B cell (primary cell): ENCODE measurements around the gene PARD3. TPM values are rescaled to one million over a fixed set of nuclear protein-coding genes. Genes with fewer than 3 reads are reported as not detected.
"Not testable (repeated sequence)": the region's sequence is repeated elsewhere in the genome, so short reads cannot be mapped to it uniquely, and the experiment has no call there.

Experiments
- ATAC-seq: fragments of 200-7000 bp; cut with Tn5 transposase; one replicate; pipeline ENCODE4 v1.10.0; 2021; ENCODE audit warnings: low read depth, mild to moderate bottlenecking, moderate number of reproducible peaks, moderate library complexity
- CTCF ChIA-PET: fragments of 350-600 bp; sonication (Branson Sonifier 250); formaldehyde crosslinking; loops from one replicate; lab custom pipeline; 2021; ENCODE audit warnings: antibody characterized with exemption, inconsistent platforms; lab: Charles Lee
- POLR2A ChIA-PET: fragments of 350-600 bp; sonication (Branson Sonifier 250); formaldehyde crosslinking; loops from one replicate; lab custom pipeline; 2021; ENCODE audit warnings: antibody characterized with exemption; lab: Charles Lee
- DNase-seq: peaks from one replicate; pipeline ENCODE4 v3.0.0; 2013
- H2AFZ ChIP-seq: 2 replicates; pipeline ENCODE4 v1.6.1; 2012; ENCODE audit warnings: mild to moderate bottlenecking, low read depth, low read length; ENCODE audit not compliant: insufficient read depth, poor library complexity, severe bottlenecking
- H3K27ac ChIP-seq, 2 donors: 1 replicate in 1 of 2; 2 replicates in 1 of 2; pipeline ENCODE4 v1.5.1; 2012 to 2013; ENCODE audit warnings: low read length in 2 of 2, mild to moderate bottlenecking in 2 of 2, moderate library complexity in 1 of 2
- H3K27me3 ChIP-seq, 4 experiments: fragments of 200-600 bp in 1 of 4; sonication (generic) in 1 of 4; replicated peaks in 1 of 4; 1 replicate in 2 of 4; 2 replicates in 2 of 4; pipeline versions ENCODE4 v1.6.1 to v1.7.0; 2013 to 2016; ENCODE audit warnings: low read length in 3 of 4, mild to moderate bottlenecking in 2 of 4, mixed read lengths in 1 of 4, moderate library complexity in 1 of 4; ENCODE audit not compliant: insufficient read depth in 4 of 4, control insufficient read depth in 3 of 4; ENCODE audit errors: control extremely low read depth in 1 of 4
- H3K36me3 ChIP-seq, 2 experiments: replicated peaks in 1 of 2; 1 replicate in 1 of 2; 2 replicates in 1 of 2; pipeline versions ENCODE4 v1.6.1 to v1.7.1; 2013; ENCODE audit warnings: low read length in 1 of 2; ENCODE audit not compliant: insufficient read depth in 2 of 2, control insufficient read depth in 1 of 2; ENCODE audit errors: control extremely low read depth in 1 of 2, extremely low read depth in 1 of 2
- H3K4me1 ChIP-seq, 2 donors: fragments of 200-600 bp in 1 of 2; sonication (generic) in 1 of 2; 1 replicate in 1 of 2; 2 replicates in 1 of 2; pipeline versions ENCODE4 v1.5.1 to v1.6.1; 2013 to 2017; ENCODE audit warnings: low read length in 2 of 2; ENCODE audit not compliant: control insufficient read depth in 2 of 2, insufficient read depth in 2 of 2
- H3K4me2 ChIP-seq: replicated peaks from 2 replicates; pipeline ENCODE3; 2012; ENCODE audit warnings: mild to moderate bottlenecking, low read depth, low read length; ENCODE audit not compliant: poor library complexity, severe bottlenecking
- H3K4me3 ChIP-seq, 5 experiments: fragments of 200-600 bp in 1 of 5; sonication (generic) in 1 of 5; 1 replicate in 3 of 5; 2 replicates in 2 of 5; pipeline versions ENCODE4 v1.5.1 to v1.7.0; 2011 to 2016; ENCODE audit warnings: low read length in 4 of 5, mild to moderate bottlenecking in 4 of 5, low read depth in 2 of 5, control low read depth in 1 of 5, moderate library complexity in 1 of 5; ENCODE audit not compliant: insufficient read depth in 1 of 5; ENCODE audit errors: control extremely low read depth in 1 of 5, extremely low read depth in 1 of 5
- H3K79me2 ChIP-seq: fragments of 200-600 bp; sonication (generic); one replicate; pipeline ENCODE4 v1.6.0; 2016; ENCODE audit warnings: low read length; ENCODE audit not compliant: control insufficient read depth, insufficient read depth
- H3K9ac ChIP-seq: fragments of 200-600 bp; sonication (generic); 2 replicates; pipeline ENCODE4 v1.6.1; 2017; ENCODE audit warnings: mild to moderate bottlenecking, low read length, moderate library complexity
- H3K9me3 ChIP-seq, 3 donors: one replicate each; pipeline versions ENCODE4 v1.6.1 to v1.7.1; 2013; ENCODE audit warnings: low read length in 2 of 3; ENCODE audit not compliant: control insufficient read depth in 2 of 3, insufficient read depth in 1 of 3; ENCODE audit errors: control extremely low read depth in 1 of 3
- H4K20me1 ChIP-seq: 2 replicates; pipeline ENCODE4 v1.6.0; 2012; ENCODE audit warnings: mild to moderate bottlenecking, low read length; ENCODE audit not compliant: insufficient read depth, control insufficient read depth, poor library complexity, severe bottlenecking
- H3K27ac Mint-ChIP-seq: one replicate; pipeline ENCODE4 v1.8.0; 2021; ENCODE audit warnings: mixed read lengths
- H3K27me3 Mint-ChIP-seq: one replicate; pipeline ENCODE4 v1.8.0; 2021; ENCODE audit warnings: mixed read lengths
- H3K4me1 Mint-ChIP-seq: one replicate; pipeline ENCODE4 v1.8.0; 2021; ENCODE audit warnings: mixed read lengths
- H3K4me3 Mint-ChIP-seq: one replicate; pipeline ENCODE4 v1.8.0; 2021; ENCODE audit warnings: mixed read lengths
- H3K9me3 Mint-ChIP-seq: one replicate; pipeline ENCODE4 v1.8.0; 2022; ENCODE audit warnings: mixed read lengths; ENCODE audit not compliant: insufficient read depth
- EZH2 ChIP-seq: IDR thresholded peaks from 2 replicates; pipeline ENCODE4 v1.6.1; 2012; ENCODE audit warnings: borderline replicate concordance, low read depth, mild to moderate bottlenecking, moderate library complexity, low read length; ENCODE audit not compliant: insufficient read depth, poor library complexity, severe bottlenecking
- WGBS: methylation state at CpG from one replicate; pipeline ENCODE4 v1.1.5; 2013; ENCODE audit warnings: missing lambda C conversion rate; ENCODE audit not compliant: insufficient coverage; 5-methylcytosine and 5-hydroxymethylcytosine counted together
- intact Hi-C: fragments of 100-400 bp; cut with micrococcal nuclease; formaldehyde crosslinking; loops from one replicate; pipeline ENCODE4 v1.10.0; 2022
- polyA plus RNA-seq: library from polyadenylated mRNA; depleted of rRNA; stranded (reverse); fragments of >200 nt; gene quantifications from 2 replicates; pipeline ENCODE4 v1.2.3, GENCODE V29; 2012
- total RNA-seq, 2 donors: library from RNA; stranded (reverse); fragments of 120-200 nt in 1 of 2; gene quantifications; 1 replicate in 1 of 2; 2 replicates in 1 of 2; pipeline versions ENCODE4 v1.2.3 to v1.2.4, GENCODE V29; 2013 to 2022
- TF ChIP-seq, protein P1 (sequence below): fragments of 200-600 bp; IDR thresholded peaks from one replicate; pipeline ENCODE4 v1.8.0; 2022; ENCODE audit warnings: antibody characterized with exemption, mild to moderate bottlenecking

The PARD3 gene
- total and polyA plus RNA-seq, 2 donors (not counting 1 experiment from before 2014, with no cell fraction given), result not detected

DNA sequence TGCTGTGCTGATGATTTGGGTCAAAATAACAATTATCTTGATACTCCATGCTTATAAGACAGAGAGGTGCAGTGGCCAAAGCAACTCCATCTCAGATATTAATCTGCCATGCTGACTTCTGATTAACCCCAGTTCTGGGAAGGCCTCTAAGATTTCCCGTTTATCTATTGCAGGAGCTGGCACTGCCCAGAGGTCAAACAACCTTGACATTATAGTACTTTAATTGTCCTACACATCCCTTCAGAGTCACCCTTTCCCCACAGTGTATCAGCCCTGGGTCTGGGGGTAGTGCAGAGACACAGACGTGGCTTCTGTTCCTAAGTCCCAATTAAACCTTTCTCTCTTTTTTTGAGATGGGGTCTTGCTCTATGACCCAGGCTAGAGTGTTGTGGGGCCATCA, 63.8 kb downstream of the PARD3 start:
- no peak overlapping the region for H2AFZ ChIP-seq
- H3K9me3 ChIP-seq, result no peaks in the 10 kb centered on the region
- no peaks in the 10 kb centered on the region for H3K79me2 ChIP-seq
- ATAC-seq (no peak), DNase-seq (no peak)
- intact Hi-C loops, result no loop called here
- 90% methylated on average over 2 of the region's 2 CpGs for WGBS
- ChIA-PET POLR2A (no interaction called here), CTCF (no interaction called here)
- Mint-ChIP-seq H3K27me3 (peaks cover 6% of the 10 kb centered on the region), H3K4me3 (no peak overlapping the region), H3K4me1 (no peaks in the 10 kb centered on the region), H3K9me3 (no peaks in the 10 kb centered on the region), H3K27ac (no peak overlapping the region)
- no peaks in the 10 kb centered on the region for H3K36me3 ChIP-seq
- no peak overlapping the region for H3K9ac ChIP-seq
- no peak overlapping the region for H3K4me2 ChIP-seq
- no peaks in the 10 kb centered on the region for H3K27me3 ChIP-seq
- no peak for TF ChIP-seq EZH2
- TF ChIP-seq, protein P1, sequence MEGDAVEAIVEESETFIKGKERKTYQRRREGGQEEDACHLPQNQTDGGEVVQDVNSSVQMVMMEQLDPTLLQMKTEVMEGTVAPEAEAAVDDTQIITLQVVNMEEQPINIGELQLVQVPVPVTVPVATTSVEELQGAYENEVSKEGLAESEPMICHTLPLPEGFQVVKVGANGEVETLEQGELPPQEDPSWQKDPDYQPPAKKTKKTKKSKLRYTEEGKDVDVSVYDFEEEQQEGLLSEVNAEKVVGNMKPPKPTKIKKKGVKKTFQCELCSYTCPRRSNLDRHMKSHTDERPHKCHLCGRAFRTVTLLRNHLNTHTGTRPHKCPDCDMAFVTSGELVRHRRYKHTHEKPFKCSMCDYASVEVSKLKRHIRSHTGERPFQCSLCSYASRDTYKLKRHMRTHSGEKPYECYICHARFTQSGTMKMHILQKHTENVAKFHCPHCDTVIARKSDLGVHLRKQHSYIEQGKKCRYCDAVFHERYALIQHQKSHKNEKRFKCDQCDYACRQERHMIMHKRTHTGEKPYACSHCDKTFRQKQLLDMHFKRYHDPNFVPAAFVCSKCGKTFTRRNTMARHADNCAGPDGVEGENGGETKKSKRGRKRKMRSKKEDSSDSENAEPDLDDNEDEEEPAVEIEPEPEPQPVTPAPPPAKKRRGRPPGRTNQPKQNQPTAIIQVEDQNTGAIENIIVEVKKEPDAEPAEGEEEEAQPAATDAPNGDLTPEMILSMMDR, result no peak
- H3K4me1 ChIP-seq, result no peaks in the 10 kb centered on the region
- H3K27ac ChIP-seq, result no peak overlapping the region
- H4K20me1 ChIP-seq, result no peaks in the 10 kb centered on the region
- no peak overlapping the region for H3K4me3 ChIP-seq

DNA sequence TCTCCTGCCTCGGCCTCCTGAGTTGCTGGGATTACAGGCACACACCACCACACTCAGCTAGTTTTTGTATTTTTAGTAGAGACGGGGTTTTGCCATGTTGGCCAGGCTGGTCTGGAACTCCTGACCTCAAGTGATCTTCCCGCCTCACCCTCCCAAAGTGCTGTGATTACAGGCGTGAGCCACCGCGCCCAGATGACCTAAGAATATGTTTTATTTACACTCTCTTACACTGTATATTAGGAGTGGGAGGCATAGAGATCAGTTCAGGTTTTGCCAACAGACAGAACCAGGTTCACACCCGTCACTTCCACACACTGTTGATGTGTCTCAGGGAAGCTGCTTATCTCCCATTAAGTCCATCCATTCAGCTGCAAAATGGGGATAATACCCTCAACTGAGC, 64.3 kb downstream of the PARD3 start:
- H3K27ac Mint-ChIP-seq, H3K9me3 Mint-ChIP-seq, H3K27me3 ChIP-seq, CTCF ChIA-PET, H3K4me3 ChIP-seq, POLR2A ChIA-PET, H2AFZ ChIP-seq, H3K79me2 ChIP-seq, H3K27me3 Mint-ChIP-seq, H3K9ac ChIP-seq, H3K4me1 Mint-ChIP-seq, ATAC-seq, H3K9me3 ChIP-seq, H3K4me1 ChIP-seq, DNase-seq, H4K20me1 ChIP-seq, H3K36me3 ChIP-seq, H3K4me3 Mint-ChIP-seq, intact Hi-C loops, H3K27ac ChIP-seq, H3K4me2 ChIP-seq: not testable (repeated sequence)
- WGBS, result 80% methylated on average over 2 of the region's 7 CpGs
